A549 (cell line): ENCODE results near the gene TACC2. TPM values are rescaled to one million over a fixed set of nuclear protein-coding genes. Genes with fewer than 3 reads are reported as not detected.

ENCODE experiments used
- ATAC-seq, 2 experiments: fragments of 200-7000 bp in 1 of 2; fragments of >200 bp in 1 of 2; cut with Nextera tagmentation in 1 of 2; cut with Tn5 transposase in 1 of 2; 3 replicates each; pipeline versions ENCODE4 v1.8.0 to v1.9.1; 2018 to 2020; ENCODE audit warnings: mild to moderate bottlenecking in 1 of 2, moderate library complexity in 1 of 2
- CTCF ChIA-PET: fragments of 300-600 bp; sonication (Branson Sonifier 250); formaldehyde crosslinking; extraction: SDS; loops from one replicate; lab custom pipeline; 2021; ENCODE audit warnings: antibody characterized with exemption, inconsistent platforms; lab: Yijun Ruan, JAX
- POLR2A ChIA-PET: fragments of 350-600 bp; formaldehyde crosslinking; extraction: SDS; loops from one replicate; lab custom pipeline; 2021; ENCODE audit warnings: antibody characterized with exemption, inconsistent platforms; lab: Yijun Ruan, JAX
- DNase-seq, 2 experiments: peaks; one replicate each; pipeline versions ENCODE4 v3.0.0 to v3.0.0-alpha.2; 2011 to 2016; ENCODE audit warnings: low read depth in 1 of 2, low spot score in 1 of 2
- FAIRE-seq: peaks from 2 replicates; lab custom pipeline; 2011; peaks lifted over from hg19 to GRCh38; lab: Jason Lieb, UNC
- H3K27ac ChIP-seq, 2 experiments: fragments of >200 bp; sonication (Bioruptor Twin); formaldehyde crosslinking; 3 replicates each; pipeline ENCODE4 v1.5.1; 2016 to 2017
- H3K4me1 ChIP-seq: fragments of >200 bp; sonication (Bioruptor Twin); formaldehyde crosslinking; 3 replicates; pipeline ENCODE4 v1.6.1; 2016
- H3K4me2 ChIP-seq: fragments of >200 bp; sonication (Bioruptor Twin); formaldehyde crosslinking; 3 replicates; pipeline ENCODE4 v1.6.1; 2016
- H3K4me3 ChIP-seq: fragments of >200 bp; sonication (Bioruptor Twin); formaldehyde crosslinking; 3 replicates; pipeline ENCODE4 v1.5.1; 2016
- H3K9me3 ChIP-seq: fragments of >200 bp; sonication (Bioruptor Twin); formaldehyde crosslinking; 3 replicates; pipeline ENCODE4 v1.6.1; 2016
- ATOH8 ChIP-seq: fragments of 250-450 bp; sonication (Bioruptor Pico); IDR thresholded peaks from 2 replicates; pipeline ENCODE4 v1.5.0; 2020; ENCODE audit warnings: low read depth, mild to moderate bottlenecking, moderate library complexity
- BHLHE40 ChIP-seq: IDR thresholded peaks from 2 replicates; pipeline ENCODE4 v1.6.1; 2012; ENCODE audit warnings: low read depth, low read length, inconsistent platforms
- CBX2 ChIP-seq: fragments of 200-600 bp; sonication (generic); IDR thresholded peaks from 2 replicates; pipeline ENCODE4 v1.6.1; 2016; ENCODE audit warnings: low read depth, mild to moderate bottlenecking, borderline replicate concordance
- CBX8 ChIP-seq: fragments of 200-600 bp; sonication (generic); IDR thresholded peaks from 2 replicates; pipeline ENCODE4 v1.6.1; 2016
- CEBPB ChIP-seq, 2 experiments: fragments of >200 bp in 1 of 2; sonication (Bioruptor Twin) in 1 of 2; formaldehyde crosslinking in 1 of 2; IDR thresholded peaks; 2 replicates each; pipeline ENCODE4 v1.6.1; 2012 to 2016
- CHD2 ChIP-seq: fragments of 150-350 bp; IDR thresholded peaks from 2 replicates; pipeline ENCODE4 v1.6.1; 2014; ENCODE audit warnings: low read length; ENCODE audit not compliant: partially characterized antibody
- E2F6 ChIP-seq: IDR thresholded peaks from 2 replicates; pipeline ENCODE4 v1.6.1; 2012; ENCODE audit warnings: low read depth, borderline replicate concordance
- EHF ChIP-seq: fragments of 250-450 bp; sonication (Bioruptor Pico); IDR thresholded peaks from 2 replicates; pipeline ENCODE4 v1.5.0; 2020; ENCODE audit warnings: mild to moderate bottlenecking
- EP300 ChIP-seq, 2 experiments: fragments of >200 bp; sonication (Bioruptor Twin); formaldehyde crosslinking; IDR thresholded peaks; 2 replicates in 1 of 2; 3 replicates in 1 of 2; pipeline ENCODE4 v1.6.1; 2016 to 2017
- ESRRA ChIP-seq: fragments of 150-350 bp; IDR thresholded peaks from 2 replicates; pipeline ENCODE4 v1.6.1; 2014; ENCODE audit warnings: mild to moderate bottlenecking, low read length, borderline replicate concordance
- FOSL2 ChIP-seq, 2 experiments: fragments of 450-650 bp in 1 of 2; fragments of >200 bp in 1 of 2; sonication (Bioruptor Twin) in 1 of 2; formaldehyde crosslinking; IDR thresholded peaks; 2 replicates each; pipeline versions ENCODE4 v1.5.0 to v1.6.1; 2016 to 2020; ENCODE audit warnings: mild to moderate bottlenecking in 1 of 2, moderate library complexity in 1 of 2
- FOXS1 ChIP-seq: fragments of 250-450 bp; sonication (Bioruptor Pico); IDR thresholded peaks from 2 replicates; pipeline ENCODE4 v1.5.0; 2020; ENCODE audit warnings: mild to moderate bottlenecking, moderate library complexity
- GATA3 ChIP-seq: IDR thresholded peaks from 2 replicates; pipeline ENCODE4 v1.6.1; 2012; ENCODE audit warnings: borderline replicate concordance
- HDAC2 ChIP-seq: fragments of 200-600 bp; sonication (generic); IDR thresholded peaks from 2 replicates; pipeline ENCODE4 v1.6.1; 2016
- HMGXB4 ChIP-seq: fragments of 250-450 bp; sonication (Bioruptor Pico); IDR thresholded peaks from 2 replicates; pipeline ENCODE4 v1.5.0; 2021; ENCODE audit warnings: mild to moderate bottlenecking, moderate library complexity, borderline replicate concordance
- HOXA7 ChIP-seq: fragments of 250-450 bp; sonication (Bioruptor Pico); IDR thresholded peaks from 2 replicates; pipeline ENCODE4 v1.5.0; 2020; ENCODE audit warnings: mild to moderate bottlenecking, moderate library complexity
- HOXB13 ChIP-seq: fragments of 250-450 bp; sonication (Bioruptor Pico); IDR thresholded peaks from 2 replicates; pipeline ENCODE4 v1.5.0; 2020; ENCODE audit warnings: low read depth, mild to moderate bottlenecking, moderate library complexity
- HOXB5 ChIP-seq: fragments of 250-450 bp; sonication (Bioruptor Pico); IDR thresholded peaks from 2 replicates; pipeline ENCODE4 v1.5.0; 2020; ENCODE audit warnings: mild to moderate bottlenecking, moderate library complexity
- JUNB ChIP-seq: fragments of >200 bp; sonication (Bioruptor Twin); formaldehyde crosslinking; IDR thresholded peaks from 2 replicates; pipeline ENCODE4 v1.6.1; 2016
- KDM1A ChIP-seq: fragments of 200-600 bp; sonication (generic); IDR thresholded peaks from 2 replicates; pipeline ENCODE4 v1.6.1; 2016; ENCODE audit warnings: low read depth, mild to moderate bottlenecking
- KDM5A ChIP-seq: fragments of 200-600 bp; sonication (generic); IDR thresholded peaks from 2 replicates; pipeline ENCODE4 v1.6.1; 2016; ENCODE audit warnings: antibody characterized with exemption, mild to moderate bottlenecking
- MAFK ChIP-seq: fragments of 450-650 bp; IDR thresholded peaks from 2 replicates; pipeline ENCODE4 v1.6.1; 2014; ENCODE audit not compliant: partially characterized antibody
- MAX ChIP-seq: IDR thresholded peaks from 2 replicates; pipeline ENCODE4 v1.6.1; 2012
- MAZ ChIP-seq: fragments of 150-350 bp; IDR thresholded peaks from 2 replicates; pipeline ENCODE4 v1.6.1; 2014; ENCODE audit warnings: antibody characterized with exemption, low read depth, low read length, borderline replicate concordance
- NFE2L2 ChIP-seq: fragments of 150-350 bp; conservative IDR thresholded peaks from 2 replicates; pipeline ENCODE4 v1.6.1; 2014; ENCODE audit warnings: low read length
- NPAS2 ChIP-seq: fragments of 250-450 bp; sonication (Bioruptor Pico); IDR thresholded peaks from 2 replicates; pipeline ENCODE4 v1.8.0; 2022; ENCODE audit warnings: mild to moderate bottlenecking, moderate library complexity, borderline replicate concordance
- NR3C1 ChIP-seq: fragments of >200 bp; sonication (Bioruptor Twin); formaldehyde crosslinking; IDR thresholded peaks from 3 replicates; pipeline ENCODE4 v1.6.1; 2017
- POLR2A ChIP-seq: IDR thresholded peaks from 2 replicates; pipeline ENCODE4 v1.6.1; 2012; ENCODE audit warnings: mild to moderate bottlenecking, low read length
- POLR2AphosphoS2 ChIP-seq: conservative IDR thresholded peaks from 2 replicates; pipeline ENCODE4 v1.6.1; 2012; ENCODE audit warnings: low read length, improper control_type of control experiment, inconsistent platforms
- RCOR1 ChIP-seq: fragments of 150-350 bp; IDR thresholded peaks from 2 replicates; pipeline ENCODE4 v1.6.1; 2014; ENCODE audit warnings: antibody characterized with exemption, low read length, low read depth
- RFX5 ChIP-seq: fragments of 450-650 bp; IDR thresholded peaks from 2 replicates; pipeline ENCODE4 v1.7.1; 2014; ENCODE audit warnings: antibody characterized with exemption, mild to moderate bottlenecking, moderate library complexity
- SMC3 ChIP-seq: fragments of >200 bp; sonication (Bioruptor Twin); formaldehyde crosslinking; IDR thresholded peaks from 3 replicates; pipeline ENCODE4 v1.6.1; 2018; ENCODE audit warnings: inconsistent platforms
- TFCP2L1 ChIP-seq: fragments of 250-450 bp; sonication (Bioruptor Pico); IDR thresholded peaks from 2 replicates; pipeline ENCODE4 v1.5.0; 2021; ENCODE audit warnings: mild to moderate bottlenecking
- TP53 ChIP-seq: fragments of 250-450 bp; sonication (Bioruptor Pico); IDR thresholded peaks from 2 replicates; pipeline ENCODE4 v1.5.0; 2021; ENCODE audit warnings: mild to moderate bottlenecking, moderate library complexity
- ZFP36 ChIP-seq: fragments of 450-650 bp; IDR thresholded peaks from 2 replicates; pipeline ENCODE4 v1.6.1; 2014; ENCODE audit warnings: borderline replicate concordance; ENCODE audit not compliant: partially characterized antibody
- ZNF302 ChIP-seq: fragments of 250-450 bp; sonication (Bioruptor Pico); IDR thresholded peaks from 2 replicates; pipeline ENCODE4 v1.9.0; 2021; ENCODE audit warnings: inconsistent platforms, mild to moderate bottlenecking, moderate library complexity
- ZSCAN20 ChIP-seq: fragments of 250-450 bp; sonication (Bioruptor Pico); IDR thresholded peaks from 2 replicates; pipeline ENCODE4 v1.8.0; 2022; ENCODE audit warnings: mild to moderate bottlenecking, moderate library complexity
- WGBS: methylation state at CpG from one replicate; pipeline ENCODE4 v1.1.6; 2017; ENCODE audit errors: missing lambda C conversion rate; 5-methylcytosine and 5-hydroxymethylcytosine counted together
- polyA plus RNA-seq, 4 experiments: library from polyadenylated mRNA; depleted of rRNA in 3 of 4; stranded (reverse); fragments of >200 nt; fragmentation: RNase III in 1 of 4; extraction: RNeasy Plus Mini Kit Qiagen cat#74134 plus additional on column Dnase treatment in 1 of 4; gene quantifications; 2 replicates in 3 of 4; 3 replicates in 1 of 4; pipeline ENCODE4 v1.2.3, GENCODE V29; 2011 to 2017
- TF ChIP-seq, protein P1 (sequence below): fragments of >200 bp; sonication (Bioruptor Twin); formaldehyde crosslinking; IDR thresholded peaks from 2 replicates; pipeline ENCODE4 v1.6.1; 2016

Gene TACC2
- polyA plus RNA-seq, 2 of the 4 experiments (the other 2 are of a cell fraction) = 83.3 to 128 TPM

DNA sequence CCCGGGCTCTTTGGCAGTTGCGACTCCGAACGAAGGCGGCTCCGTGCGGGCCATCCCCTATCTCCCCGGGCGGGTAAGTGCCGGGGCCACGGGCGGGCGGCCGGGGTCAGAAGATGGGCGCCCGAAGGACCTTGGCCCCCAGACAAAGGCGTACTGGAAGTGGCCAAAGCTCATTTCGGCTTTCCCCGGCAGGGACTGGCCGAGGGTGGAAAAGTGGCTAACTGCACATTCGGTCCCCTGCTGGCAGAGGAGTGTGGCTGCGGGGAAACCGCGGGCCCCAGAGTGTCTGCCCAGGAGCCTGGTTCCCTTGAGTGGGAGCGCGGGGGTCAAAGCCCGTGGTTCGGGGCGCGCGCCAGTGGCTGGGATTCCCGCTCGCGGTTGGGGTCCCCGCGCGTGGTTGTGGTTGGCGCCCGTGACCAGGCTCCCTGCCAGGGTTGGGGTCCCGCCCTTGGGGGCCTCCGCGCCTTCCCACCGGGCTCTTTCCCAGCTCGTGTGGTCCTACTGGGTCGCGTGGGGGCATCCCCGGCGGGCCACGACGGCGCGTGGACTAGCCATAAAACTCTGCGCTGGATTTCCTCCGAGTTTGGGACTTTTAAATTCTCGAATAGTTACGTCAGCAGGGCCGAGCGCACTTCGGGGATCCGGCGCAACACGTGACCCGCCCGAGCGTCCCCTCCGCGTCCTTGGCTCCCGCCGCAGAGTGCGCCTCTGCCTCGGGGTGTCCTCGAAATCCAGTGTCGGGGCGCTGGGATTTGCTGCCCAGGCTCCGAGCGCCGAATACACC, 124.4 kb downstream of the TACC2 start:
- Histone ChIP-seq H3K9me3 (no peaks in the 10 kb centered on the region), H3K27ac (peak overlapping the region; percentile 98), H3K4me2 (peak overlapping the region; percentile 95), H3K4me3 (peak overlapping the region; percentile 95), H3K4me1 (peaks cover 50% of the 10 kb centered on the region)
- POLR2A ChIA-PET = interaction anchor here (0.6 to 2.3 kb wide), 11 partner anchors 9 to 186 kb away, joined by 3 to 35 read pairs (median 7); partner anchors contain the start of gene ATE1
- ATAC-seq (peak; percentile 79 to 80), DNase-seq (peak; percentile 77 to 88), FAIRE-seq (no peak)
- under 1% methylated on average over 37 of the region's 77 CpGs for WGBS
- CTCF ChIA-PET = interaction anchor here (0.6 to 4.3 kb wide), 49 partner anchors 10 to 892 kb away, joined by 3 to 74 read pairs (median 5); partner anchors contain the start of gene NSMCE4A
- TF ChIP-seq RFX5 (no peak), NPAS2 (CRISPR knock-in tag) (no peak), KDM5A (no peak; the same call in 1 of the 2 replicates), EP300 (IDR thresholded peaks at IDR 0.05) (no peak), MAZ (no peak), FOSL2 (IDR thresholded peaks at IDR 0.05) (no peak), FOSL2 (CRISPR knock-in tag; IDR thresholded peaks at IDR 0.05) (peak; percentile 26; the same call in 1 of the 2 replicates), NFE2L2 (no peak), CBX8 (no peak), HMGXB4 (CRISPR knock-in tag) (peak; percentile 86), ATOH8 (CRISPR knock-in tag) (no peak), MAX (peak; percentile 92), ZFP36 (no peak), TP53 (no peak; the same call in 1 of the 2 replicates), FOXS1 (CRISPR knock-in tag) (no peak), HOXB5 (CRISPR knock-in tag) (peak; percentile 9; the same call in 1 of the 2 replicates), HDAC2 (no peak), ZNF302 (no peak), RCOR1 (no peak), ESRRA (no peak), CHD2 (no peak), HOXA7 (CRISPR knock-in tag) (no peak; the same call in 1 of the 2 replicates), CBX2 (no peak), MAFK (no peak), HOXB13 (CRISPR knock-in tag) (no peak), E2F6 (peak; percentile 91), SMC3 (peak; percentile 11; the same call in 1 of the 3 replicates), CEBPB (IDR thresholded peaks at IDR 0.05) (no peak), ZSCAN20 (CRISPR knock-in tag) (no peak; the same call in 1 of the 2 replicates), KDM1A (no peak), POLR2A (peak; percentile 23; the same call in 1 of the 2 replicates), JUNB (no peak), GATA3 (no peak), NR3C1 (no peak), POLR2AphosphoS2 (no peak), TFCP2L1 (CRISPR knock-in tag) (peak; percentile 50; the same call in 1 of the 2 replicates), EHF (CRISPR knock-in tag) (no peak), BHLHE40 (peak; percentile 65; the same call in 1 of the 2 replicates)
- TF ChIP-seq, protein P1, sequence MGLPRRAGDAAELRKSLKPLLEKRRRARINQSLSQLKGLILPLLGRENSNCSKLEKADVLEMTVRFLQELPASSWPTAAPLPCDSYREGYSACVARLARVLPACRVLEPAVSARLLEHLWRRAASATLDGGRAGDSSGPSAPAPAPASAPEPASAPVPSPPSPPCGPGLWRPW = no peak
